Umbilical cord (tissue), 2 donors: ENCODE data around the gene CDH13. TPM values are rescaled to one million over a fixed set of nuclear protein-coding genes. Genes with fewer than 3 reads are reported as not detected.

Experiments used
- DNase-seq: peaks from one replicate; pipeline ENCODE4 v3.0.0-alpha.2; 2015; ENCODE audit warnings: low spot score
- total RNA-seq: library from RNA; depleted of rRNA; stranded (reverse); fragments of >200 nt; gene quantifications from one replicate; pipeline ENCODE4 v1.2.3, GENCODE V29; 2014; ENCODE audit warnings: low replicate concordance; ENCODE audit not compliant: insufficient read depth

CDH13 gene
- total RNA-seq, 1 donor from 2014 or later: 6.7 TPM

DNA sequence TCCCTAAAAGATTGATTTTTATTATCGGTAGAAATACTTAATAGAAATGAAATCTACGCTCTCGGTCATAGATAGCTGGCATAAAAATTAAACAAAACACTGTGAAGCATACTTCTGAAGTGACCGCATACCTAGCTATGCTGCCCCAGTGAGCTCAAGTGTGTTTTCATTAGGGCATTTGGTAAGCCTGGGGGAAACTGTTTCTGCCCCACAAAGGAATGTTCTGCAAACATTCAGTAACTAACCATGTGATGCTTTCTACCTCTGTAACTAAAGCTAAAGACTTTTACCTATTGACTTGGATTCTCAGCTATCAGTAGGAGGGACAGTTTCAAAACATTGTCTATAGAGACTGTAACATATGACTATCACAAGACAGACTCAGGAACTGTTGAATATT lies 1087.5 kb downstream of the CDH13 start:
- DNase-seq: no peak

DNA sequence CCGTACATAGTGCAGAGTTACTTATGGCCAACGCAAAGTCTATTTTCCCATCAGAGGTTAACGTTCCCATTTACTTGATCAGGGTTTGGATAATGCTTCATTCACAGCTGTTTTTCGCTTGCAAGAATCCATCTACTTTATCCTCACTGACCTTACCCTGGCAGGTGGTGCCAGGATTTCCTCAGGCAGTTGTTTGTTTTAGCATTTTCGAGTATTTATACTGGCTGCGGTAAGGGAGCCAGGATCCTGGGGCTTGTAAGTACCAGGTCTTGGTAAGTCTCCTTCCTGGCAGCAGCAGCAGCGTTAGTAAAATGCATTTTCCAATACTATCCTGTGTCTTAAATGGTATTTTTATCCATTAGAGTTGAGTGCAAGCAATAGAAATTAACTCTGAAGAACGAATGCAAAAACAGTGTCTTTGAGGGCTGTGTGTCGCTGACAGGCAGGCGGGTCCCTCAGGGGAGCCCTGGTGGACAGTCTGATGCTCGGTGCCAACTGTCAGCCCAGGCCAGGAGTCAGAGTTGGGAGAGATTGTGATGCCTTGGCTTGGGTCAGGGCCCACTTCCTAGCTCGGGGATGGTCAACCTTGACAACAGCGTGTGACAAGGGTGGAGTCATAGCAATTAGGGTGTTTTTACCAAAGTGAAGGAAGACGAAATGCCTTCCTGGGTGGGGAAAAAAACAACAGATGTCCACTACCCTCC lies 1088.6 kb downstream of the CDH13 start:
- DNase-seq: no peak

DNA sequence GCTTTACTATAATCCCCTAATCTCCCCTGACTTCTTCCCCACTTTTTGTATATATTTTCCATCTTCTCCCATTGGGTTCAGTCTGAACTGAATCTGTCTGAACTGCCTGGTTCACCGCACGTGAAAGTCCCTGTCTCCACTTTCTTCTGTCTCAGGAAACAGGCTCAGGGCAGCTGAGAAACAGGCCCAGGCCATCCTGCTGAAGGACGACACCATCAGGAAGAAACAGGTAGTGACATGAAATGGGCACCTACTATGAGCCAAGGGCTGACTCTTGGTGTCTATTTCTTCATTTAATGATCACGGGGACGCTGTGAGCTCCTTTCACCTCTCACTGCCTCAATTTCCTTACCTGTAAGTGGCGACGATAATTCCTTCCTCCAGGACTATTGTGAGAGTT lies 1090.5 kb downstream of the CDH13 start:
- no peak for DNase-seq

DNA sequence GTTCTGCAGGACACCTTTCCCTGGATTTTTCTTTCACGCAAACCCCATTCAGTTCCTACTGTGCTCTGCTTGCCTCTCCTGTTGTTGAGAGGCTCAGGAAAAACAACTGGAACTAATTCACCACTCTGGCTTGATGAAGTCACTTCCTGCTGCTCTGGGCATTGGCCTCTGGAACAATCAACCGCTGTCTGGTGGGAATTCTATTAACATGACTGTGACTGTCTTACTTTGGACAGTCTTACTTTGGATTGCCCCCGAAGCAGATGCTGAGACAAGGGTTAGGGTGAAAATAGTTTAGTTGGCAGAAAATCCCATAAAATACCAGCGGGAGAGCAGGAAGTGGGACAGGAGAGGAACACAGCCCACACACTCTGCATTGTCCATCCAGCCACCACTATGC lies 1091.0 kb downstream of the CDH13 start:
- DNase-seq: no peak

DNA sequence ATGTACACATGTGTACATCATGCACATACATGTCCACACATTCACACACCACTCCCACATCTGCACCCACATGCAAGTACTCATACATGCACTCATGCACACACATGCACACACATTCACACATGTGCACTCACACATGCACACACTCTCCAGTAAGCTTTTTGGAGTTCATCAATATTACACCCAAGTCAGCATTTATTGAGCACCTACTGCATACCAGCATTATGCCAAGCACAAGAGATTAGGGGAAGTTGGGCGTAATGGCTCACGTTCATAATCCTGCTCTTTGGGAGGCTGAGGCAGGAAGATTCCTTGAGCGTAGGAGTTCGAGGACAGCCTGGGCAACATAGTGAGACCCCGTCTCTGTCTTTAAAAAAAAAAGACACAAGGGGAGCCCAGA lies 1093.4 kb downstream of the CDH13 start:
- no peak for DNase-seq

DNA sequence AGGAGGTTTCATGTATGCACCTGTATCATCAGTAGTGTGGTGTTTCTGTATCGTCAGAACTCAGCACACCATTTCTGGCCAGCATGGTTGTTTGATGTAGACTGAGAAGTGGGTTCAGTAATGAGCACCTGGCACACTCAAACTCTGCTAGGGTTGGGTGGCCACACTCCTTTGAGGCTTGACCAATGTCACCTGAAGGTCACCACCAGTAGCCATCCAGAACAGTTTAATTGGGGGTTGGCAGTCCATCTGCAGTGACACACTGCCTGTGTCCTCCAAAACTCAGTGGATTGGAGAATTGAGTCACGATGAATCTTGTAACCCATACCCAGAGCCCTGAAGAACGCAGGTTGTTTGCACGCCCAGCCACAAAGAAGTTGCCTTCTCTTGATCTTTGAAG lies 1094.2 kb downstream of the CDH13 start:
- DNase-seq: no peak

DNA sequence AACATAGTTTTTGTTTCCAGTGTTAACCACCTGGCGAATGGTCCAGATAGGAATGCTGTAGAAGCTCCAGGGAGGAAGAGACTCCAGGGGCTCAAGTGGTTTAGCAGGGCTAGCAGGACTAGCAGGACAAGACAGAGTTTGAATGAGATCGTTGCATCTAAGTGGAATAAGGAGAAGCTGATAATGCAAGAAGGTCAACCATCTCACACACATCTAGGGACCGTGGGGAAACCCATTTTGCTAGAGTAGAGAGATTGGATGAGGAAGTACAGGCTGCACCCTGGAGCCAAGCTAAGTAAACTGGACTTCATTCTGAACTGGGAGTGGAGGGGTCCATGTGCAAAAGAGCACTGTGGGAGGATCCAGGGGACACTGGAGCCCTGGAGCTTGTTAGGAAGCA lies 1094.9 kb downstream of the CDH13 start:
- no peak for DNase-seq

DNA sequence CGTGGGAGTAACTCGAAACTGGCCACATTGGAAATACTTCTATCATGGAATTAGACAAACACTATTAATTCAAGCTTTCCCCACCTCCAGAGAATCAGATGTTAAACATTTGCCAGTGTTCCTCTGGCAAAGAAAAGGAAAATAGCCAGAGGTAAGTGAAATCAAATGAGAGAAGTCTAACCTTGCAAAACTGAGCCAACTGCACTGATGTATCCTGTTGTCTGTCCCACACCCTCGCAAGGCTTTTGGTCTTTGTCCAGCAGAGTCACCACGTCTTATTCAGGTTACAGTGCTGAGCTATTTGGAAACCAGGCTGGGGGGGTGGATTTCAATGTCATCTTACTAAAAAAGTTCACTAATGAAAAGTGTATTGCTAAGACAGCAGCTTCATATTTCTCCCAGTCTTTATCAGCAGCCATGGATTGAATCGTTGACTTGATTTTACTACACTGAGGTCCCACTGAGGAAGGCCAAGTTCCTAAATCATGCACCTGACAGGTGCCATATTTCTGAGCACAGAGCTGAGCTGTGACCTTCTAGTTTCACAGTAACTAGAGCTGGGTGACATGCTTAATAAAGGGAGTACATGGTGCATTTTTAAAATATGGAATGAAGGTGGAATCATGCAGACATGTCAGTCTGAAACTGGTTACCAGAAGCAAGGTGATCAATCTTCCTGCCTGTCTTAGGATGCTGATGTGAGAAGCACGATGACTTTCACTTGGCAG lies 1095.9 kb downstream of the CDH13 start:
- DNase-seq: no peak

DNA sequence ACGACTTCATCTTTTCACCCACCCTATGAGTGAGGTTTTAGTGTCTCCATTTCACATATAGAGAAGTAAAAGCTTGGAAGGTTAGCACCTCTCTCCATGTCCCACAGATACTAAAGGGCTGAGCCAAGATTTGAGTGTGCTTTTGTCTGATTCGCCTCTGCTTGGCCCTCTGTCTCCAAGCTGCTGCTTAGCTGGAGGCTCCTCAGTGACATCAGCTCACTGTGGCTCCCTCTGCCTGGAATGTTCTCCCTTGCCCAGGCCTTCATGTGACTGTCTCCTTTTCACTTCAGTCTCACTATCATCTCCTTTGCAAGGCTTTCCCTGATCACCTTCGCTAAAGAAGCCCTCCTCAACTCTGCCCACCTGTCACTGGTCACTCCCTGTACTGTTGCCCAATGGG lies 1096.5 kb downstream of the CDH13 start:
- DNase-seq: no peak

DNA sequence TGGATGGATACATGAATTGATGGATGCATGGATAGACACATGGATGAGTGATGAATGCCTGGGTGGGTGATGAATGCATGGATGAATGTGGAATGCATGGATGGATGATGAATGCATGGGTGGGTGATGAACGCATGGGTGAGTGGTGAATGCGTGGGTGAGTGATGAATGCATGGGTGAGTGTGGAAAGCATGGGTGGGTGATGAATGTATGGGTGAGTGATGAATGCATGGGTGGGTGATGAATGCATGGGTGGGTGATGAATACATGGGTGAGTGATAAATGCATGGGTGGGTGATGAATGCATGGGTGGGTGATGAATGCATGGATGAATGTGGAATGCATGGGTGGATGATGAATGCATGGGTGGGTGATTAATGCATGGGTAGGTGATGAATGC lies 1097.1 kb downstream of the CDH13 start:
- no peak for DNase-seq

DNA sequence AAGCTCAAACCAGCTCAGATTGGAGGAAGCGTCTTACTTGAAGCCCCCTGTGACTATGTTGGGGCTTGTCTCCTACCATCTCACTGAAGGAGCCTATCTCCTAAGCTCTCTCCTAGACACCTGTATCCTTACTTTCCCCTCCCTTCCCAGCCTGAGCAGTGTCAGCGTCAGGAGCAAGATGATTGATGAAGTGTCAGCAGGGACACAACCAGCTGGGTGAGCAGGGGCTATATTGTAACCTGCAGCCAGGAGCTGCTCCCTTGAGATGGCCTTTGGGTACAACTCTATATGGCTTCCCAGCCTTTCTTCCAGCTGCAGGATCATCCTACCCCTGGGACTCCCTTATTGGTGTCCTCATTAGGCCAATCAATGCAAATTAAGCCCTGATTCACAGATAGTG lies 1097.8 kb downstream of the CDH13 start:
- DNase-seq: no peak

DNA sequence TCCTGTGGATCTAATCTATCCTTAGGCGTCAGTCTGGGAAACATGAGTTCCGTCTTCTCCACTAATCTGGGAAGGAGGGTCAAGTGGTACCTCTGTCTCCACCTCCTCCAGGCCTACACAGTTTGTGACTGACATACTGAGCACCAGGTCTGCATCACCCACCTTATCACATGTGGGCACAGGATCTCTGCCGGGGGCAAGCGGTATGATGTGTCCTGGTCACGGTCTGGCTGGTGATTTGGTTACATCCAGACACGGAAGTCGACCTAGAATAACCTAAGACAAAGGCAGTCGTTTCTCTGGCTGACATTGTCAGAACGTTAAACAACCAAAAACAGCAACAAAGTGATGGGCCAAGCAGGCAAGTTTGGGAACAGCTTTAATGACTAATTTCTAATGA lies 1098.5 kb downstream of the CDH13 start:
- no peak for DNase-seq

DNA sequence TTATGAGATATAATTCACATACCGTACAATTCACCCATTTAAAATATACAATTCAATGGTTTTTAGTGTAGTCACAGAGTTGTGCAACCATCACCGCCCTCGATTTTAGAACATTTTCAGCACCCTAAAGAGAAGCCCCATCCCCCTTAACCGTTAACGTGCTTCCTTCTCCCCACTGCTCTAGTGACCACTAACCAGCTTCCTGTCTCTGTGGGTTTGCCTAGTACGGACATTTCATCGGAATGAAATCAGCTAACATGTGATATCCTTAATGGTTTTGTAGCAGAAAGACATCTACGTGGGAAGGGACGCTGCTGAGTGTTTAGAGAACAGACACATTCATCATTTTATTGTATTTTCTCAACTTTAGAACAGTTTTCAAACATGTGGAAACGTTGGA lies 1100.2 kb downstream of the CDH13 start:
- DNase-seq: no peak

DNA sequence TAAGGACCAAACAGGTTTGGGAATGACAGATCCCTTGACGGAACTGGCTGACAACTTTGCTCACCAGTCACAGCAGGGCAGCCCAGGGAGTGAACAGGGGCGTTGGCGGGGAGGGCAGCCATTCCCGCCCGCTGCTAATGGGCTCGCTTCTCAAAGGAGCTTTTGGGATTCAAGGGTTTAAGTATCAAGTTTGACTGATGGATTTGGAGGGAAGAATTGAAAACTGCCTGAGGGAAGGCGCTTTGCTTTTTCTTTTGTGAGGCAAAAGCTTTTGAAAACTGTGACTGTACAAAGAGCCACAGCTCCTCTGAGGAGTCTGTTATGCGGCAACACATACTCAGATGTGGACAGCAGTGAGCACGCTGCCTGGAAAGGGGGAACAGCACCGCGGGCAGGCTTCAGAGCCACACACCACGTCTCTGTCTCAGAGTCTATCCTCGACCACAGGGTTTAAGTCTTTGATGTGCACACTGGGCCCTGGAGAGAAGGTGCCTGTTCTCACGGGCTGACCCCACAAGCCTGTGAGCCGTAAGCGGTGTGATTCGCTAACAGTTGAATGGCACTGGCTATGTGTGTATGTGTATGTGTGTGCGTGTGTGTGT lies 1101.1 kb downstream of the CDH13 start:
- no peak for DNase-seq

DNA sequence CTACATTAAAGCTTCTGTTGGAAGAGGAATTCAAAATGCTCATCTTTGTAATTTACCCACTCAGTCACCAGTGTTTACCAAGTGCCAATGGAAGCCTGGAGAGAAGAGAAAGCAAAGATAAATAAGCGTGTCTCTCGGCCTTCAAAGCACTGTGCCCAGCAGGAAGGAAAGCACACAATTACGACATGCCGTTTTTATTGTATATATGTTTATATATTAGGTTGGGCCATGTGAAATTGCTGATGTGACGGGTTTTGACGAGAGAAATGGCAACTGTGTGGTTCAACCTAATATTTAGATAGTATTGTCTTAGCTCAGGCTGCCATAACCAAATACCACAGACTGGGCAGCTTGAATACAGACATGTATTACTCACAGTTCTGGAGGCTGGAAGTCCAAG lies 1101.7 kb downstream of the CDH13 start:
- no peak for DNase-seq

DNA sequence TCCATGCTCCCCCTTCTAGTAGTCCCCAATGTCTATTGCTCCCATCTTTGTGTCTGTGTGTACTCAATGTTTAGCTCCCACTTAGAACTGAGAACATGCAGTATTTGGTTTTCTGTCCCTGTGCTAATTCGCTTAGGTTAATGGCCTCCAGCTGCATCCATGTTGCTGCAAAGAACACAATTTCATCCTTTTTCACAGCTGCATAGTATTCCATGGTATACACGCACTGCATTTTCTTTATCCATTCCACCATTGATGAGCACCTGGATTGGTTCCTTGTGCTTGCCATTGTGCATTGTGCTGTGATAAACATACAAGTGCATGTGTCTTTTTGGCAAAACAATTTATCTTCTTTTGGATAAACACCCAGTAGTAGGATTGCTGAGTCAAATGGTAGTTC lies 1104.0 kb downstream of the CDH13 start:
- no peak for DNase-seq

DNA sequence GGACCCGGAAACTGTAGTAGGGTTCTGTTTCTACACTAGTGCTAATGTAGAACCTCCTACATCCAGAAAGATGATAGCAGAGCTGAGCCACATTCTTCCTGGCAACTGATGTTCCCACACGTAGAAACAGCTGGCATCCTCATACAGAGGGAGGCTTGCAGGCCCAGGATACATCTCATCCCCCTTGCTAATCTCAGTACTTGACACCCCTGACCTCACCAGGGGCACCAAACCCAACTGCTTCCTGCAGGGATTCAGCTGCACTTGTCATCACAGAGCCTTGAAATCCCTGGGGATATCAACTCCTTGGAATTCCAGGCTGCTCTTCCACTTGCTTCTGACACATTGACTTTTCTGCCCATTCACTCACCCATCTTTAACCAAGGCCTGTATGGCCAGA lies 1105.8 kb downstream of the CDH13 start:
- no peak for DNase-seq

DNA sequence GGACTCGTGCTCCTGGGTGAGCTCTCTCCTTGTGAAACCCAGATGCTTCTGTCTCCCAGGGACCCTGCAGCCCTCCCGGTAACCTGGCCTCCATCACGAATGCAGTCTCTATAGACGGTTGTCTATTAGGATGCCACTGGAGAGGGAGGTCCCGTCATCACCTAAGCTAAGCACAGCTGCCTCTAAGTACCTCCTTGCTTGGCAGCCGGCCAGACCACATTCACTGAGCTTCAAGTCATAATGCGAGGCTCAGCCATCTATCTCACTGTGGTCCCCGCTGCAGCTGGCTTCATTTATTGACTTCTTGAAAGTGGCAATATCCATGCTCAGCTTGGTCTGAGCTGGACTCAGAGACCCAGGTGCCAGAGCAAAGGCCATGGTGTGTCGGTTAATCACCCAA lies 1106.5 kb downstream of the CDH13 start:
- DNase-seq: no peak

DNA sequence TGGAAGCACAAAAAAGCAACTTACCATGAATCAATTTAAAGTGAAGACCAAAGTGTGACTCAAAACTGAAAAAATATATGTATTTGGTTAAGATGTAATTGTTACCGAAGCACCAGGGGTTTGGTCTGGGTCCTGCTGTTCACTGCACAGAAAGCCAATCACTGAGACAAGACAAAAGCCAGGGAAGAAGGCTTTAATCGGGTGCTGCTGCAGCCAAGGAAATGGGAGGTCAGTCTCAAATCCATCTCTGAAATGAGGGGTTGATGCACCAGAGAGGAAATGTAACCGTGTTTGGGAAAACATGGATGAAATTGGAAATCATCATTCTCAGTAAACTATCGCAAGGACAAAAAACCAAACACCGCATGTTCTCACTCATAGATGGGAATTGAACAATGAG lies 1107.4 kb downstream of the CDH13 start:
- no peak for DNase-seq

DNA sequence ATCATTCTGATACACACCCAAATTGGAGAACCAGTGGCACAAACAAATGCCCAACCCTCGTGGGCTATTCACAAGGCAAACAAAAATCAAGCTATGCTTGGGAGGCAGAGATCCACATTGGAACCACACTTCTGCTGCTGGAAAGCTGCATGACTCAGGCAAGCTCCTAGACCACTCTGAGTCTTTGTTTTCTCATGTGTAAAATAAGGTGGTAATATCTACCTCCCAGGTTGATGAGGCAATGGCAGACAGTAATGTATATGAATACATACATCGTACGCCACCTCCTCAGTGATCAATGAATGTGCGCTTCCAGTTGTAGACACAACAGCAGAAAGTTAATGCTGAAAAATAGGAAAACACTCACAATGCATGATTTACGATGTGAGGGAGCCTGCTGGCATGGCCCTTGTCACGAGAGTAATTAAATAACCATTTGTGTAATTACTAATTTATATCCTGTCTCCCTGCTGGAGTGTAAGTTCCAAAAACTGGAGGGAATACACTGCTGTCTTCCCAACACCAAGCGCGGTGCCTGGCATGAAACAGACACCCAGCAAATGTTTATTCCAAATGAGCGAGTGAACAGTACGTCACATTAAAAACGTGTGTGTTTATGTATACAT lies 1111.1 kb downstream of the CDH13 start:
- no peak for DNase-seq

DNA sequence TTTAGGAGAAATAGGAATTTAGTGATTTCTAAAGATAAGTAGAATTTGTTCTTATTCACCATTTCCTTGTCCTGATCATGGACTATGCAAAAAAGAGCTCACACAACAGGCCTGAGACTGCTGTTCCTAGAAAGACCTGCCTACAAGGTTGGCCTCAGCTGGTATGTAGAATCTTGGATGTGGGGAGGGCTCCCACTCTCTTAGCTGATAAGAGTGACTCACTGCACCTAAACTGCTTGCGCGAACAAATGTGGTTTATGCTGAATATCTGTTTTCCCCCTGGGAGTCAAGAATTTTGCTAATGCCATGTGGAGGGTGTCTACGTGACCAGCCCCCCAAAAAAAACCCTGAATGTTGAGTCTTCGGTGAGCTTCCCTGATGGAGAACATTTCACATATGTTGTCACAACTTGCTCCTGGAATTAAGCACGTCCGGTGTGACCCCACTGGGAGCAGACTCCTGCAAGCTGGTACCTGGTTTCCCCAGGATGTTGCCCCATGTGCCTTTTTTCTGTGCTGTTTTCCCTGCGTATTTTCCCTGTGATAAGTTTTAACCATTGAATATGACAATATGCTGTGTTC lies 1112.2 kb downstream of the CDH13 start:
- DNase-seq: no peak
